Ishikawa (cell line): ENCODE measurements around the gene BAG5.

ENCODE experiments used
- CEBPB ChIP-seq: IDR thresholded peaks from 2 replicates; pipeline ENCODE4 v1.6.1; 2012
- CREB1 ChIP-seq: IDR thresholded peaks from 2 replicates; pipeline ENCODE4 v1.6.1; 2012; ENCODE audit warnings: low read depth
- EP300 ChIP-seq: IDR thresholded peaks from 2 replicates; pipeline ENCODE4 v1.6.1; 2012; ENCODE audit warnings: borderline replicate concordance
- FOXM1 ChIP-seq: IDR thresholded peaks from 2 replicates; pipeline ENCODE4 v1.6.1; 2012; ENCODE audit warnings: low read depth, borderline replicate concordance
- NFIC ChIP-seq: IDR thresholded peaks from 2 replicates; pipeline ENCODE4 v1.6.1; 2012
- RAD21 ChIP-seq: IDR thresholded peaks from 2 replicates; pipeline ENCODE4 v1.6.1; 2012; ENCODE audit warnings: low read depth
- REST ChIP-seq: IDR thresholded peaks from 2 replicates; pipeline ENCODE4 v1.6.1; 2012; ENCODE audit warnings: low read depth, mild to moderate bottlenecking
- TAF1 ChIP-seq: IDR thresholded peaks from 2 replicates; pipeline ENCODE4 v1.6.1; 2012; ENCODE audit warnings: low read depth, mild to moderate bottlenecking
- TCF12 ChIP-seq: IDR thresholded peaks from 2 replicates; pipeline ENCODE4 v1.6.1; 2012; ENCODE audit warnings: low read depth
- YY1 ChIP-seq: IDR thresholded peaks from 2 replicates; pipeline ENCODE4 v1.6.1; 2012; ENCODE audit warnings: low read depth

- TF ChIP-seq RAD21 (no peak), YY1 (no peak), TAF1 (no peak), NFIC (no peak), FOXM1 (no peak), TCF12 (no peak), REST (no peak), CEBPB (no peak), EP300 (no peak), CREB1 (no peak)
These were observed 34.9 kb downstream of the BAG5 start for GRCh38 chr14:103527408-103528145.
